OCI-LY3 (cell line): ENCODE results near the gene EYS.

Experiments
- EZH2phosphoT487 ChIP-seq: fragments of 200-600 bp; shearing (Covaris generic); IDR thresholded peaks from 2 replicates; pipeline ENCODE4 v1.6.1; 2018; ENCODE audit warnings: antibody characterized with exemption, mixed run types, low read depth
- TF ChIP-seq, protein P1 (sequence below): fragments of 200-600, 300-600 bp; sonication (generic); IDR thresholded peaks from 2 replicates; pipeline ENCODE4 v1.5.1; 2014; ENCODE audit warnings: antibody characterized with exemption, low read length, low read depth

DNA sequence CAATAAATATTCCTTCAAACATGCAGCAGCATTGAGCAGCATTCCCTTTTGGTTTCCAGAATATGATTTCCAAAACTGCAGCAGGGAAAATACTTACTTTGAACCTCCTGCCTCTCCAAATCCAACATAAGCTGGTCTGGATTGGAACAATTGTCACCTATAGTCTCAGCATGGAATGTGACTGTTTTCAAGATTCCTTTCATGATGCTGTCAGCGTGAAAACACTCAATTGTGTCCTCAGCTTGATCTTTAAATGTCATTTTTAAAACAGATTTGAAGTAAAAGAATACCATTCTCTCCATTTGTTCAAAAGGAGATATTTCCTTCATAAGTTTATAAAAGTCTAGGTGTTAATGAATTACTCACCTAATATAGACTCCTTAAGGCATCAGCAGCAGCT lies 993.9 kb downstream of the EYS start:
- TF ChIP-seq, protein P1, sequence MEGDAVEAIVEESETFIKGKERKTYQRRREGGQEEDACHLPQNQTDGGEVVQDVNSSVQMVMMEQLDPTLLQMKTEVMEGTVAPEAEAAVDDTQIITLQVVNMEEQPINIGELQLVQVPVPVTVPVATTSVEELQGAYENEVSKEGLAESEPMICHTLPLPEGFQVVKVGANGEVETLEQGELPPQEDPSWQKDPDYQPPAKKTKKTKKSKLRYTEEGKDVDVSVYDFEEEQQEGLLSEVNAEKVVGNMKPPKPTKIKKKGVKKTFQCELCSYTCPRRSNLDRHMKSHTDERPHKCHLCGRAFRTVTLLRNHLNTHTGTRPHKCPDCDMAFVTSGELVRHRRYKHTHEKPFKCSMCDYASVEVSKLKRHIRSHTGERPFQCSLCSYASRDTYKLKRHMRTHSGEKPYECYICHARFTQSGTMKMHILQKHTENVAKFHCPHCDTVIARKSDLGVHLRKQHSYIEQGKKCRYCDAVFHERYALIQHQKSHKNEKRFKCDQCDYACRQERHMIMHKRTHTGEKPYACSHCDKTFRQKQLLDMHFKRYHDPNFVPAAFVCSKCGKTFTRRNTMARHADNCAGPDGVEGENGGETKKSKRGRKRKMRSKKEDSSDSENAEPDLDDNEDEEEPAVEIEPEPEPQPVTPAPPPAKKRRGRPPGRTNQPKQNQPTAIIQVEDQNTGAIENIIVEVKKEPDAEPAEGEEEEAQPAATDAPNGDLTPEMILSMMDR, result no peak
- TF ChIP-seq EZH2phosphoT487, result no peak
